Adipose tissue (tissue), 3 donors: Measurements from ENCODE around the gene C19orf25. TPM values are rescaled to one million over a fixed set of nuclear protein-coding genes. Genes with fewer than 3 reads are reported as not detected.
"Not testable (repeated sequence)": the region's sequence is repeated elsewhere in the genome, so short reads cannot be mapped to it uniquely, and the experiment has no call there.

Experiments used
- H3K27ac ChIP-seq: one replicate; pipeline ENCODE4 v1.5.1; 2013; ENCODE audit warnings: low read depth, low read length
- WGBS, 3 donors: extraction: QIAGEN DNeasy Blood & Tissue Kit; methylation state at CpG; one replicate each; pipeline ENCODE4 v1.1.7; 2013; 5-methylcytosine and 5-hydroxymethylcytosine counted together
- polyA plus RNA-seq, 3 donors: library from polyadenylated mRNA; stranded (reverse); fragments of 200-250 nt; gene quantifications; one replicate each; pipeline ENCODE4 v1.2.3, GENCODE V29; 2013
- donor health status: healthy with polysubstance abuse.
- donor health status: Bipolar disorder and iron deficiency.
- donor health status: healthy.

The C19orf25 gene
- polyA plus RNA-seq, 3 donors = 16.5 to 28.6 (median 24.3) TPM

DNA sequence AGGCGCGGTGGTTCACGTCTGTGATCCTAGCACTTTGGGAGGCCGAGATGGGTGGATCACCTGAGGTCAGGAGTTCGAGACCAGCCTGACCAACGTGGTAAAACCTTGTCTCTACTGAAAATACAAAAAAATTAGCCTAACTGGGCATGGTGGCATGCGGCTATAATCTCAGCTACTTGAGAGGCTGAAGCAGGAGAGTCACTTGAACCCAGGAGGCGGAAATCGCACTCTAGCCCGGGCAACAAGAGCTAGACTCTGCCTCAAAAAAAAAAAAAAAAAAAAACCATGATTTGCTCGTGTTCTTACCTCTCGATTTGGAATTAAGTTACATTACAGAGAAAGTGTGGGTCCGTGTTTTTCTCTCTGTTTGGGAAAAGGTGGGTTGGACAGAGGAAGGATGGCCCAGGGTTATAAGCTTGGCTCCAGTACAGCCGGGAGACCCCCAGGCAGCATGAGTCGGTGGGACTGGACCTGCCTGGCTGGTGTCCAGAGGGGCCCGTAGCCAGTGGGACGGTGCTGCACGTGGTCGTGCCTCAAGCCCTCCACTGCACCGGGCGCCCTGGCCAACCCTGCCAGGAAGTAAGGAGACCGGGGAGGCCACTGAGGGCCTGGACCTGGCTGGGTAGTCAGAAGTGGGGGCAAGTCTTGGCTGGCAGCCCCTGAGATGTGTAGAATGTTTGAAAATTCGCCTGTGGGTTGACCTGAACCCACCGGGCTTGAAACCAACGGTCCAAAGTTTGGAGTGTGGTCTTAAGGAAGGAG is 37.2 kb downstream of the C19orf25 start:
- H3K27ac ChIP-seq = no peak overlapping the region
- WGBS, 3 donors = 86 to 88% (median 86%) methylated on average over 25 of the region's 25 CpGs

DNA sequence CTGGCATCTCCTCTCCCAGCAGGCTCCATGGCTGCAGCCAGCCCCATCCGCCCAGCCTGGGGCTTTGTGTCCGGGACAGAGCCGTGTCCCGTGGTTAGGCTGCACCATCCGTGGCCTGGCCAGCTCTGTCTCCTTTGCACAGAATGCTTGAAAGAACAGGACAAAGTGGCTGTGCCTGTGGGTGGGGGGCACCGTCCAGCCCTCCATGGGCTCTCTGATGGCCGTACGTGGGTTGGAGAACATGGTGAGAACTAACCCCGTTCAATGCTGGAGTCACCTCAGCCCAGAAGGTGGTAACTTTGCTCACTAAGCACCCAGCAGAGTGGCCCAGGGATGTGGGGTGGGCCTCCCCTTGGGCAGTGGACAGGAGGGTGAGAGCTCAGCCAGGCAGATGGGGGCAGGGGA is 38.0 kb downstream of the C19orf25 start:
- 89 to 94% (median 94%) methylated on average over 9 of the region's 9 CpGs for WGBS, 3 donors
- H3K27ac ChIP-seq = no peak overlapping the region

DNA sequence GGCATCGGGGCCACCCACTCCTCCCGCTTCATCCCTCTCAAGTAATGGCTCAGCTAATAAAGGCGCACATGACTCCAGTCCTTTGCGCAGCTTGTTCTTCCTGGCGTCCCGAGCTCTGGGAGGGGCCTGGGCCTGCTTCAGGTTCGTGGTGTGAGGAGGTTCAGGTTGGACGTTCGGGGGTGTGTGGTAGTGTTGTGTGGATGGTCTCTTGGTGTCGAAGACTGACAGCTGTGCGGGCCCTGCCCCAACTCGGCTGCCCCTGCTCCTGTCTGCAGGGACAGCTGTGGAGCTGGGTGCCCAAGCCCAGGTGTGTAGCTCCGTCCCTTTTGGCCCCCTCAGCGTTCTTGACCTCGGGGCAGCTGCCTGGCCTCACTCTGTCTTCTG is 38.6 kb downstream of the C19orf25 start:
- H3K27ac ChIP-seq = no peak overlapping the region
- 82 to 91% (median 87%) methylated on average over 15 of the region's 15 CpGs for WGBS, 3 donors

DNA sequence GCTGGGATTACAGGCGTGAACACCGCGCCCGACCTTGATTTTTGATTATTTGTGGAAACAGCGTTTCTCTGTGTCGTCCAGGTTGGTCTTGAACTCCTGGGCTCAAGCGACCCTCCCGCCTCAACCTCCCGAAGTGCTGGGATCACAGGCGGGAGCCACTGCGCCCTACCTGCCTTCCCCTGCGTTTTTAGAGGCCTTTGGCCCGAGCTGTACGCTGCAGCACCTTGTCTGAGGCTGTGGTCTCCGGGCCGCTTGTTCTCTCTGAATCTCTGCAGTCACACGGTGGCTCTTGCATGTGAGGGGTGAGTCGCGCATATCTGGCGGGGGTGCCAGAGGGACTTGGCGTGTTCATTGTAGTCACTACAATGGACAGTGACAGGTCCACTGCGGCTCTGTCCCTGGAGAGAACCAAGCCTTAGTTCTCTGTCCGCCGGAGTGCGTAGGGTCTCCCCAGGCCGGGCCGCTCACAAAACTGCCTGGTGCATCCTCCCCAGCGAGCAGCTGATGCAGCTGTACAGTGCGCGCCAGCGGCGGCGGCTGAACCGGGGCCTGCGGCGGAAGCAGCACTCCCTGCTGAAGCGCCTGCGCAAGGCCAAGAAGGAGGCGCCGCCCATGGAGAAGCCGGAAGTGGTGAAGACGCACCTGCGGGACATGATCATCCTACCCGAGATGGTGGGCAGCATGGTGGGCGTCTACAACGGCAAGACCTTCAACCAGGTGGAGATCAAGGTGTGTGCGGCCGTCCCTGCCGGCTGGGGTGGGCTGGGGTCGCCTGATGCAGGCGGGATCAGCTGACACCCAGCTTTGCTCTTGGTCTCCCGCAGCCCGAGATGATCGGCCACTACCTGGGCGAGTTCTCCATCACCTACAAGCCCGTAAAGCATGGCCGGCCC is 39.2 kb downstream of the C19orf25 start:
- 72 to 86% (median 82%) methylated on average over 50 to 57 of the region's 57 CpGs for whole genome bisulfite sequencing, 3 donors
- not testable (repeated sequence) for H3K27ac ChIP-seq

DNA sequence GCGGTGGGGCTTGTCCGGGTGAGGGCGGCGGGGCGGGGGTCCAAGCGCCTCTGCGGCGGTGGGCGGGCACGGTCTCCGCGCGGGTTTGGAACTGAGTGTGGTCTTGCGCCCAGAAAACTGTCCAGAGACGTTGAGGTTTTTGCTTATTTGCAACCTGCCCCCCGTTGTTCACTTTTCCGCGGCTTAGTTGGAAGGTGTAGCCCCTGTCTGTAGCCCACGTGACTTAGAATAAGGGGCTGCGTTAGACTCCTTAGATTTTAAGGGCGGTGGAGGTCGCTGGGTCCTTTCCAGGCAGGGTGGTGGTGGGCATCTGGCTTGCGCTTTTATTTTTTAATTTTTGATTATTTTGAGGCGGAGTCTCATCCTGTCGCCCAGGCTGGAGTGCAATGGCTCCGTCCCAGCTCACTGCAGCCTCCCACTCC is 40.1 kb downstream of the C19orf25 start:
- whole genome bisulfite sequencing, 3 donors = 1% methylated on average over 26 of the region's 26 CpGs
- no peak overlapping the region for H3K27ac ChIP-seq

DNA sequence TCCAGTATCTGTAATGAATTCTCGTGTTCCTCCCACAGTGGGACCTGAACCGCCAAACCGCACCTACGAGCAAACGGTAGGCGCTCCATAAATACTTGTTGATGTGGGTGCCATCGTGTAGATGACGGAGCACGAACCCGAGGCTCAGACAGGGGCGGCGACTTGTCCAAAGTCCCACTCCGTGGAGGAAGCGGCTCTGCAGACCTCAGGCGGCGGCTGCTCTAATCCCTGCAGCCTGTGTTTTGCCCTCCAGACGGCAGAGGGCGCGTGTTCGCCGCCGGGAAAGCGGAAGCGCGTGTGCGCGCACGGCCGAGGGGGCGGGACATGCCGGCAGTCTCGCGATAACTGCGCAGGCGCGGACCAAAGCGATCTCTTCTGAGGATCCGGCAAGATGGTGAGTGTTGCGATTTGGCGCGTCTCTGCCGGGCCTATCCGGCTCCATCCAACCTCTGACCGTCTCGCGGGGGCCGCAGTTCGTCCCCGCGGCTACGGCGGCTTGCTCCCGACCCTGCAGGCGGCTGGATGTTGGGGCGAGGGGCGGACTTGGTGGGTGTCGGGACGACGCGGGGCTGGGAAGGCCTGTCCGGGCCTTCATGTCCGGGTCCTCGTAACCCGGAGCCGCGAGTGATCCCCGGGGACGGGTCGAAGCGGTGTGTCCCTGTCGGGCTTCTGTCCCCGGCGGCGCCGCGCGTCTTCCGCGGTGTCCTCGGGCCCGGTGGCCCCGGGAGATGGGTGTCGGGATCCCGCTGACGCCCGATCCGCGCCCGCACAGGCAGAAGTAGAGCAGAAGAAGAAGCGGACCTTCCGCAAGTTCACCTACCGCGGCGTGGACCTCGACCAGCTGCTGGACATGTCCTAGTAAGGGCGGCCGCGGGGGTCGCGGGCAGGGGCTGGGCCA is 40.7 kb downstream of the C19orf25 start, which contains the start of gene RPS15:
Gene RPS15 (plus strand): TSS at position 362 of the 898 bp plus-strand sequence. CDS start 30 bp downstream, at position 392.
- WGBS, 3 donors = 1 to 2% (median 1%) methylated on average over 78 to 100 of the region's 100 CpGs
- H3K27ac ChIP-seq = peak within 1 kb of the TSS; percentile 80

DNA sequence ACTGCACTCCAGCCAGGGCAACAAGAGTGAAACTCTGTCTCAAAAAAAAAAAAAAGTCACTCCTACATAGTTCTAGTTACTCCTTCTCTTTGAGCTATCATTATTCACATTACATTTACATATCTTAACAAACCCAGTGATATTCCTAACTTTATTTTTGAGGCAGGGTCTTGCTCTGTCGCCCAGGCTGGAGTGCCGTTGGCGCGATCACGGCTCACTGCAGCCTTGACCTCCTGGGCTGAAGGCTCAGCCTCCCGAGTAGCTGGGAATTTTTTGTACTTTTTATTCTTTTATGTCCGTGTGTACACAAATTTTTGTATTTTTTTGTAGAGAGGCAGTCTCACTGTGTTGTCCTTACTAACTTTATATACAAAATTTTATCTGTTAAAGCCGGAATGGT is 41.4 kb downstream of the C19orf25 start:
- no peak overlapping the region for H3K27ac ChIP-seq
- 40 to 61% (median 50%) methylated on average over 8 of the region's 8 CpGs for WGBS, 3 donors

DNA sequence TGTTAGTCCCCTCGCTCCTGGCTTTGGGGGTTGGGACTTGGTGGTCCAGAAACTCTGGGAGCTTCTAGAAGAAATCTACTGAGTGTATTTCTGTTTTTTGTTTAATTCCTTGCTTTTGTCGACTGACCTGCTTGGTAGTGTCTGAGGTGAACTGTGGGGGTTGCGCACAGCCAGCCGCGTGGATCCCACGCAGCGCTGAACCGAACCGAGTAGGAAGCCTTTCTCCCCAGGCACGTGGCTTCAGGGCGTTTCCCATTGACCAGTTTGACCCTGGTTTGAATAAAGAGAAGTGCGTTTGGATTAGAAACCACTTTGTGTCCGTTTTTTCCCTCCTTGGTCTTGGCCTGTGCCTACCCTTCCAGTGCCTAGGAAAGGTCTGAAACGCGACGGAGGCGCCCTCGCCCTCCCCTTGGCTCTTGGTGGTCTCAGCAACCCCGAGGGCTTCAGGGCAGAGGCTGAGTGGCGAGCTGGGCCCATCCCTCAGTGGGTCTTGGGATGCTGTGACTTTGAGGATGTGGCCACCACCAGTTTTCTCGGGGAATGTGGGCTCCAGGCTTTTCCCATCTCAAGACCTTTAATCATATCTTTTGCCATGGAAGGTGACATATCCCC is 43.5 kb downstream of the C19orf25 start:
- 81 to 88% (median 81%) methylated on average over 21 of the region's 21 CpGs for WGBS, 3 donors
- no peak overlapping the region for H3K27ac ChIP-seq

DNA sequence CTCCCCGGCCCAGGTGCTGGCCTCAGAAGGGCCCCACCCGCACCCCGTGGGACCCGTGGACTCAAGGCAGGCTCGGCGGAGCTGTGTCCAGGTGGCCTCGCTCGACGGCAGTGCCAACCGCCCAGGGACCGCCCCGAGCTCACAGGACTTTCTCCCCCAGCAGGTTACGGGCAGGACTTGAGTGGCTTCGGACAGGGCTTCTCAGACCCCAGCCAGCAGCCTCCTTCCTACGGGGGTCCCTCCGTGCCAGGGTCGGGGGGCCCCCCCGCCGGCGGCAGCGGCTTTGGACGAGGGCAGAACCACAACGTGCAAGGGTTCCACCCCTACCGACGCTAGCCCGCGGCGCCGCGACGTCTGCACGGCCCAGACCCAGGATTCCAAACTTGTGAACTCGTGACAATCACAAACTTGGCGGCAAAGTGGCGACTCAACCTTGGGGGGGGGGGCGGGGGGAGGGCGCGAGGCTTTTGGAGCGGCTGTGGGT is 44.4 kb downstream of the C19orf25 start:
- WGBS, 3 donors = 86 to 89% (median 88%) methylated on average over 38 to 39 of the region's 39 CpGs
- H3K27ac ChIP-seq = no peak overlapping the region

DNA sequence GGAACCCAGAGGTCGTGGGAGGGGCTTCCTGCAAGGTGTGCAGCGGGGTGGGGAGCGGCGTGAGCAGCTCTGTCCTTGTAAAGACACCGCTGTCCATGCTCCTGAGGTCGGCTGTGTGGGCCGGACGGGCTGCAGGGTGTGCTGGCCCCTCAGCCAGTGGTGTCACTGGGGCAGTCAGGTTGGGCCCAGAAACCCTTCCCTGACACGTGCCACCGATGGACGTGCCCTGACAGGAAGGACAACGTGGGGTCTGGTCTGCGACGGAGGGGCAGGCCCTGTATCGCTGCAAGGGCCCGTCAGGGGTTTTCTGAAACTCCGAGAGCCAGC is 45.0 kb downstream of the C19orf25 start:
- H3K27ac ChIP-seq = no peak overlapping the region
- 93 to 96% (median 94%) methylated on average over 17 of the region's 17 CpGs for WGBS, 3 donors

DNA sequence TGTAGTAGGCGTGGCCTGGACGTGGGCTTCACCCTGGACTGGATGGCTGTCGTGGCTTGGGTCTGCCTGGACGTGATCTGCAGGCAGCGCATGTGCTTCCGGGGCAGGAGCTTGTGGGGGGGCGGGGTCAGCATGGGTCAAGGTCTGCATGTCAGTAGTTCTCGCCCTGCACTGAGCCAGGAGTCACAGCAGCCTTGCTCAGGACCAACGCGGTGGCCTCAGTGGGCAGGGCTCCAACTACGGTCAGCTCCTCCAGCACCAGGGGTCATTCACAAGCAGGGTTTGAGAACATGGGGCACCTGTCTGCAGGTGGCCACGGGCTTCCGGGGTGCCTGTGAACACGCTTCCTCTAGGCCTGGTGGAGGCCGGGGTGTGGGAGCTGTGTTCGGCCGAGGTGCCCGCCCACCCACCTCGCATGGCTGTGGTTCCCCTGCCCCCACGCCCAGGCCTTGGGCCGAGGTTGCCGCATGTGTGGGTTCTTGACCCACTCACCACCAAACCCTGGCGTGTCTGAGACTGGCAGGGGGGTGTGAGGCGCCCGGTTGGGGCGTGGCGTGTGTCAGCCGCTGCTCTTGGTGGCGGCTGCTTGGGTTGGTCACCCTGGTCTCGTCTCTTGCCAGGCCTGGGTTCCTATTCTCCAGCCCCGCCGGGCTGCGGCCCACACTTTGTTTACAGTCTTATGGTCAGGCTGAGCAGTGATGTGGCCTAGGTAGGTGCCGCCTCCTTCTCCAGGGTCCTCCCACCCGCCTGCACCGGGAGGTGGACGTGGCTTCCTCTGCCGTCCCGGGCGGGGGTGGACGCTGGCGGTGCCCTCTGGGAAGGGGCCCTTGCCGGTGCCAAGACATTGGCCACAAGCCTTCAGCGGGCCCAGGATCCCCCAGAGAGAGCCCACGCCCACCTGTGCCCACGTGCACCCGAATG is 45.6 kb downstream of the C19orf25 start:
- H3K27ac ChIP-seq = no peak overlapping the region
- WGBS, 3 donors = 87 to 91% (median 89%) methylated on average over 46 to 47 of the region's 47 CpGs

DNA sequence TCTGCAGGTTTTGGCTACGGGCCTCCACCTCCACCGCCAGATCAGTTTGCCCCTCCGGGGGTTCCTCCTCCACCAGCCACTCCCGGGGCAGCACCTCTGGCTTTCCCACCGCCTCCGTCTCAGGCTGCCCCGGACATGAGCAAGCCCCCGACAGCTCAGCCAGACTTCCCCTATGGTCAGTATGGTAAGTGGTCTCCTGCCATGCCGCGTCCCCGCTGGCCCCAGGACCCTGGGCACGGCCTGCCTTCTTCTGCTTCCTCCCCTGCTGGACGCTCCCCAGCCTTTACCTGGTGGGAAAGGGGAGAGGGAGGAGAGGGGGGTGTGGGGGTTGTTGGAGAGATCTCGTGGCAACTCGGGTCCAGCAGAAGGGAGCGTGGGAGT is 46.5 kb downstream of the C19orf25 start:
- WGBS, 3 donors = 93 to 94% (median 94%) methylated on average over 16 of the region's 16 CpGs
- no peak overlapping the region for H3K27ac ChIP-seq

DNA sequence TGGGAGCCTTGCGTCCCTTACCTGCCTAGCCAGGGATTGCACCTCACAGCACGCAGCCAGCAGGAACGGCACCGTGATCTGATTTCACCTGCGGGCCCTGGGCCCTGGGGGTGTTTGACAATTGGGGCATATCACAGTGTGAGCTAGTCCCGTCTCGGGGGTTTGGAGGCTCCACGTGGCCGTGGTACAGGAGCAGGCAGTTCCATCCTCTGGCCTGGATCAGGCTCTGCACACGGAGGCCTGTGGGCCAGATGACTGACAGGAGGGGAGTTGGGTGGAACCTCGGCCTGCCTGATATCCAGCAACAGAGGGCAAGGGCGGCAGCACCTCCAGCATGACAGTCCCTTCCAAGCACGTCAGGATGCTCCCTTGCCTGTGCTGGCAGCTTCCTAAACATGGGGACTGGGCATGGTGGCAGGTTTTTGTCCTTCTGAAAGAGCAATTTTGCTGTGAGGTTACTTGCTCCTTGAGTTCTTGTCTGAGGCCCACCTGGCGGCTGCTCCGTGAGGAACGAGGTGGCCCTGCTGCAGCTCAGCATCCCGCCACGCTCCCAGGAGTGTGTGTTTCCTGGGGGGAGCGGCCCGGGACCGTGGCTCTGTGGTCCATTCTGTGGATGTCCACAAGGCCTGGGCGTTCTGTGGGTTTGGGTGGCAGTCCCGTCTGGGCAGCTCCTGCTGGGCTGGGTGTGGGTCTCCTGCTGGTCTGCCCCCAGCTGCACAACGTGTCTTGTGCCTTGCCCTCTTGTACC is 47.1 kb downstream of the C19orf25 start:
- WGBS, 3 donors = 91 to 92% (median 92%) methylated on average over 24 of the region's 24 CpGs

DNA sequence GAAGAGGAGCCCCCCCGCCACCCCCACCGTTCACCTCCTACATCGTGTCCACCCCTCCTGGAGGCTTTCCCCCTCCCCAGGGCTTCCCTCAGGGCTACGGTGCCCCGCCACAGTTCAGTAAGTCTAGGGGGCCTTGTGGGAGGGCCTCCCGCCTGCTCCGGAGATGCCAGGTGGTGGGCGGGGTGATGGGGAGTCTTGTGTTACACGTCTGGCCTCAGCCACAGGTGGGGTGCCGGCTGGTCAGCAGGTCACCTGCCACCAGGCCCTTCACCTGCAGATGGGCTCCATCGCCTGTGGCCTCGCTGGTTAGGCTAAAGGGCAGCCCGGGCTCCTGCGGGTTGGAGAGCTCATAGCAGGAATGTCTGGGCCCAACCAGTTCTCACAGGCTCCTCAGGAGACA is 48.8 kb downstream of the C19orf25 start:
- WGBS, 3 donors = 86 to 90% (median 88%) methylated on average over 12 to 14 of the region's 14 CpGs
- H3K27ac ChIP-seq = no peak overlapping the region

More for the DNA sequence above, 47.1 kb downstream of the C19orf25 start:
- H3K27ac ChIP-seq = no peak overlapping the region

DNA sequence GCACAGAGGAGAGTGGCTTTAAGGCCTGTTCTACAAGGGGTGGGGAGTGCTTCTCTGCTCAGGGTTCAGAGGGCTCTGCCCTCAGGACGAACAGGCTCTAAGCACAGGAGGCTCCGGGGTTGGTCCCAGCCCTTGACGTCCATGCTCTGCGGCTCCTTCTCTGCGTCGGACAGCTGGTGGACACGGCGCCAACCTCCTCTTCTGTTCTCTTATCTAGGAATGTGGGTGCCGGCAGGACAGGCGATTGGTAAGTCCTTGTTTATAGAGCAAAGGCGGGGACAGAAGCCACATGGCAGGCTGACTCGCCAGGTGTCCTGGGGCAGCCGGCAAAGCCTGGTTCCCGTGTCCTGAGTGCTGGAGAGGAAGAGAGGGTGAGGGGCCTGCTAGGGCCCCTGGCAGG is 49.3 kb downstream of the C19orf25 start:
- no peak overlapping the region for H3K27ac ChIP-seq
- 54 to 84% (median 79%) methylated on average over 13 to 14 of the region's 14 CpGs for WGBS, 3 donors

DNA sequence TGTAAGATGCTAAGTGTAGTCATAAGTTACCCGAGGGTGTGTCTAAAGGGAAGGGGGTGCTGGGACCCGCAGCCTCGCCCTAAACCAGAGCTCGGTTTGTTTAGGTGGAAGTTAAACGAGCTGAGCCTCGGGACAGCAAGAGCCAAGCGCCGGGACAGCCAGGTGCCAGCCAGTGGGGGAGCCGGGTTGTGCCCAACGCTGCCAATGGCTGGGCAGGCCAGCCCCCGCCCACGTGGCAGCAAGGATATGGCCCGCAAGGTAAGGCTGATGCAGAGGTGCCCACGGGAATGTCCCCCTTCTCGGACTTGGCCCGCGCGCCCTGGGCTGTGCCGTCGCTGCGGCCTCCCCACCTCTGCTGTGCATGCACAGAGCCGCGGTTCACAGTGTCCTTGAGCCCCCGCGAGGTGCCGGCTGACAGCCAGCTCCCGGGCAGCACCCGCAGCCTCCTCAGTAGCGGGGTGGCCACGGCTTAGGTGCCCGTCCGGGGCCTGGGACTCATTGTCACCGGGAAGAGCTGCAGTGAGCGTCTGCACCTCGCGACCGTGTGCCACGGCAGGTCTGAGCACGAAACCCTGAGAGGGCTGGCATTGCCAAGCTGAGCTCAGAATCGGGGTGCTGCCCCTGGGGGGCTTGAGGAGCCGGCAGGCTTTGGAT is 50.1 kb downstream of the C19orf25 start:
- WGBS, 3 donors = 75 to 94% (median 89%) methylated on average over 41 of the region's 41 CpGs
- no peak overlapping the region for H3K27ac ChIP-seq
